H1 (cell line): Measurements from ENCODE around the gene RCAN2. TPM values are rescaled to one million over a fixed set of nuclear protein-coding genes. Genes with fewer than 3 reads are reported as not detected.

Source experiments
- BRCA1 ChIP-seq: IDR thresholded peaks from 2 replicates; pipeline ENCODE4 v1.6.1; 2012; ENCODE audit warnings: low read depth, low read length, improper control_type of control experiment
- SAP30 ChIP-seq: fragments of 300-600 bp; sonication (generic); IDR thresholded peaks from 2 replicates; pipeline ENCODE4 v1.7.1; 2012; ENCODE audit warnings: low read length, moderate library complexity, mild to moderate bottlenecking, inconsistent platforms; ENCODE audit not compliant: insufficient read depth, insufficient replicate concordance
- USF2 ChIP-seq: IDR thresholded peaks from 2 replicates; pipeline ENCODE4 v1.6.1; 2011; ENCODE audit warnings: low read length, improper control_type of control experiment
- polyA plus RNA-seq, 7 experiments: library from polyadenylated mRNA; depleted of rRNA in 3 of 7; stranded (reverse) in 5 of 7; unstranded in 2 of 7; fragments of >200 nt in 5 of 7; fragments of 200-250 nt in 2 of 7; gene quantifications; 1 replicate in 5 of 7; 2 replicates in 1 of 7; 4 replicates in 1 of 7; pipeline versions ENCODE4 v1.2.1 to v1.2.3, GENCODE V29; 2011 to 2013; ENCODE audit warnings: missing spikeins in 2 of 7, mixed read lengths in 2 of 7
- total RNA-seq: library from RNA; stranded (reverse); fragmentation: NEBNext Ultra II Directional; extraction: Animal tissue kit (Norgen Biotek cat#: 25700); gene quantifications from 2 replicates; pipeline ENCODE4 v1.2.1, GENCODE V29; 2021

Gene RCAN2
- total and polyA plus RNA-seq, 2 of the 8 experiments (the other 6 are each of a cell fraction or from before 2014, with no cell fraction given): 5.0 to 8.5 TPM

GRCh38 chr6:46510651-46511050, 19.4 kb upstream of the RCAN2 start (continued):
- no peak for TF ChIP-seq SAP30
- no peak for TF ChIP-seq USF2
- TF ChIP-seq BRCA1: no peak
- TF ChIP-seq, all 59 proteins: peak for 0
